ENCODE data around the gene NRXN3. TPM values are rescaled to one million over a fixed set of nuclear protein-coding genes. Genes with fewer than 3 reads are reported as not detected.

NRXN3 gene
- polyA plus RNA-seq, 1 donor (not counting 4 experiments of a cell fraction or from before 2014, with no cell fraction given), result 0.89 TPM

GRCh38 chr14:78424311-78424710 lies 254.1 kb downstream of the NRXN3 start:
- no peak overlapping the region for H3K4me3 ChIP-seq (ENCODE audit: control insufficient read depth in 2 of 3, extremely low read depth in 1 of 3, insufficient read depth in 2 of 3, low read depth in 1 of 3, low read length in 3 of 3)
- dilution Hi-C loops (cut with MboI; ENCODE audit: extremely low pct_ligation_motif_present, low sequenced_read_pairs), result no loop called here
- H3K27me3 ChIP-seq (ENCODE audit: control insufficient read depth, extremely low read depth, insufficient read depth, low read length), result no peaks in the 10 kb centered on the region
- H3K79me2 ChIP-seq (ENCODE audit: control insufficient read depth, insufficient read depth, low read length), result no peaks in the 10 kb centered on the region
- no peaks in the 10 kb centered on the region for H4K20me1 ChIP-seq (ENCODE audit: control insufficient read depth, extremely low read depth, insufficient read depth, low read length)
- H3K4me1 ChIP-seq (ENCODE audit: control insufficient read depth, extremely low read depth, insufficient read depth, low read length), result no peaks in the 10 kb centered on the region
- no peak overlapping the region for H3K27ac ChIP-seq (ENCODE audit: control insufficient read depth, insufficient read depth, low read length)
- TF ChIP-seq, protein P1, sequence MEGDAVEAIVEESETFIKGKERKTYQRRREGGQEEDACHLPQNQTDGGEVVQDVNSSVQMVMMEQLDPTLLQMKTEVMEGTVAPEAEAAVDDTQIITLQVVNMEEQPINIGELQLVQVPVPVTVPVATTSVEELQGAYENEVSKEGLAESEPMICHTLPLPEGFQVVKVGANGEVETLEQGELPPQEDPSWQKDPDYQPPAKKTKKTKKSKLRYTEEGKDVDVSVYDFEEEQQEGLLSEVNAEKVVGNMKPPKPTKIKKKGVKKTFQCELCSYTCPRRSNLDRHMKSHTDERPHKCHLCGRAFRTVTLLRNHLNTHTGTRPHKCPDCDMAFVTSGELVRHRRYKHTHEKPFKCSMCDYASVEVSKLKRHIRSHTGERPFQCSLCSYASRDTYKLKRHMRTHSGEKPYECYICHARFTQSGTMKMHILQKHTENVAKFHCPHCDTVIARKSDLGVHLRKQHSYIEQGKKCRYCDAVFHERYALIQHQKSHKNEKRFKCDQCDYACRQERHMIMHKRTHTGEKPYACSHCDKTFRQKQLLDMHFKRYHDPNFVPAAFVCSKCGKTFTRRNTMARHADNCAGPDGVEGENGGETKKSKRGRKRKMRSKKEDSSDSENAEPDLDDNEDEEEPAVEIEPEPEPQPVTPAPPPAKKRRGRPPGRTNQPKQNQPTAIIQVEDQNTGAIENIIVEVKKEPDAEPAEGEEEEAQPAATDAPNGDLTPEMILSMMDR (optimal IDR thresholded peaks at IDR 0.05 in 1 of 3, IDR thresholded peaks at IDR 0.05 in 1 of 3, conservative IDR thresholded peaks at IDR 0.05 in 1 of 3; ENCODE audit: extremely low read depth in 1 of 3, insufficient read depth in 2 of 3, low read length in 3 of 3), result no peak
- TF ChIP-seq EZH2 (IDR thresholded peaks at IDR 0.05; ENCODE audit: low read length), result no peak
- H3K4me2 ChIP-seq (ENCODE audit: control insufficient read depth, extremely low read depth, insufficient read depth, low read depth, low read length), result no peak overlapping the region
- no peaks in the 10 kb centered on the region for H3K36me3 ChIP-seq (ENCODE audit: control insufficient read depth in 2 of 2, extremely low read depth in 1 of 2, insufficient read depth in 2 of 2, low read length in 2 of 2)
- no peak for FAIRE-seq
- no peak overlapping the region for H3K9ac ChIP-seq (ENCODE audit: control insufficient read depth, extremely low read depth, insufficient read depth, low read length)
- H3K9me1 ChIP-seq (ENCODE audit: control insufficient read depth, extremely low read depth, insufficient read depth, low read length), result no peaks in the 10 kb centered on the region
- no peaks in the 10 kb centered on the region for H3K9me3 ChIP-seq (ENCODE audit: control insufficient read depth, low read depth, low read length)
- no peak for DNase-seq (ENCODE audit: low read depth, low spot score)
- H2AFZ ChIP-seq (ENCODE audit: control insufficient read depth, low read length), result no peak overlapping the region

- no peak for TF ChIP-seq EZH2 (IDR thresholded peaks at IDR 0.05; ENCODE audit: low read length)
- TF ChIP-seq, protein P1 (optimal IDR thresholded peaks at IDR 0.05 in 1 of 3, IDR thresholded peaks at IDR 0.05 in 1 of 3, conservative IDR thresholded peaks at IDR 0.05 in 1 of 3; ENCODE audit: extremely low read depth in 1 of 3, insufficient read depth in 2 of 3, low read length in 3 of 3), result no peak
These were observed 255.2 kb downstream of the NRXN3 start for GRCh38 chr14:78425330-78425729.

More at GRCh38 chr14:78425330-78425729, 255.2 kb downstream of the NRXN3 start:
- dilution Hi-C loops (cut with MboI; ENCODE audit: extremely low pct_ligation_motif_present, low sequenced_read_pairs), result no loop called here
- Histone ChIP-seq H3K36me3 (ENCODE audit: control insufficient read depth in 2 of 2, extremely low read depth in 1 of 2, insufficient read depth in 2 of 2, low read length in 2 of 2) (no peaks in the 10 kb centered on the region), H3K79me2 (ENCODE audit: control insufficient read depth, insufficient read depth, low read length) (no peaks in the 10 kb centered on the region), H3K9me1 (ENCODE audit: control insufficient read depth, extremely low read depth, insufficient read depth, low read length) (no peaks in the 10 kb centered on the region), H4K20me1 (ENCODE audit: control insufficient read depth, extremely low read depth, insufficient read depth, low read length) (no peaks in the 10 kb centered on the region), H2AFZ (ENCODE audit: control insufficient read depth, low read length) (no peak overlapping the region), H3K9ac (ENCODE audit: control insufficient read depth, extremely low read depth, insufficient read depth, low read length) (no peak overlapping the region), H3K27me3 (ENCODE audit: control insufficient read depth, extremely low read depth, insufficient read depth, low read length) (no peaks in the 10 kb centered on the region), H3K9me3 (ENCODE audit: control insufficient read depth, low read depth, low read length) (no peaks in the 10 kb centered on the region), H3K4me2 (ENCODE audit: control insufficient read depth, extremely low read depth, insufficient read depth, low read depth, low read length) (no peak overlapping the region), H3K27ac (ENCODE audit: control insufficient read depth, insufficient read depth, low read length) (no peak overlapping the region), H3K4me1 (ENCODE audit: control insufficient read depth, extremely low read depth, insufficient read depth, low read length) (no peaks in the 10 kb centered on the region), H3K4me3 (ENCODE audit: control insufficient read depth in 2 of 3, extremely low read depth in 1 of 3, insufficient read depth in 2 of 3, low read depth in 1 of 3, low read length in 3 of 3) (no peak overlapping the region)
- DNase-seq (ENCODE audit: low read depth, low spot score), result no peak
- no peak for FAIRE-seq
